K562 (cell line): Measurements from ENCODE around the gene SLC26A11.

Source experiments
- BRCA1 ChIP-seq, 2 experiments: fragments of 450-650 bp in 1 of 2; sonication (generic) in 1 of 2; formaldehyde crosslinking in 1 of 2; IDR thresholded peaks; 2 replicates each; pipeline versions ENCODE4 v1.5.0 to v1.6.1; 2017 to 2020; ENCODE audit warnings: mild to moderate bottlenecking in 1 of 2, missing genetic modification reagents in 1 of 2
- CBFB ChIP-seq: sonication (generic); formaldehyde crosslinking; IDR thresholded peaks from 2 replicates; pipeline ENCODE4 v1.4.0; 2020; ENCODE audit warnings: mild to moderate bottlenecking, missing genetic modification reagents
- CREM ChIP-seq: IDR thresholded peaks from 2 replicates; pipeline ENCODE4 v1.6.1; 2014; ENCODE audit warnings: antibody characterized with exemption, low read depth
- DEAF1 ChIP-seq: fragments of 450-650 bp; formaldehyde crosslinking; IDR thresholded peaks from 2 replicates; pipeline ENCODE4 v1.4.0; 2020; ENCODE audit warnings: mild to moderate bottlenecking, moderate library complexity
- PHF20 ChIP-seq: fragments of 450-650 bp; IDR thresholded peaks from 2 replicates; pipeline ENCODE4 v1.6.1; 2018; ENCODE audit not compliant: partially characterized antibody
- USF2 ChIP-seq: sonication (generic); formaldehyde crosslinking; IDR thresholded peaks from 2 replicates; pipeline ENCODE4 v1.5.0; 2020; ENCODE audit warnings: missing genetic modification reagents
- TF ChIP-seq, protein P1 (sequence below): fragments of 450-650 bp; IDR thresholded peaks from 2 replicates; pipeline ENCODE4 v1.6.1; 2016; ENCODE audit warnings: borderline replicate concordance

DNA sequence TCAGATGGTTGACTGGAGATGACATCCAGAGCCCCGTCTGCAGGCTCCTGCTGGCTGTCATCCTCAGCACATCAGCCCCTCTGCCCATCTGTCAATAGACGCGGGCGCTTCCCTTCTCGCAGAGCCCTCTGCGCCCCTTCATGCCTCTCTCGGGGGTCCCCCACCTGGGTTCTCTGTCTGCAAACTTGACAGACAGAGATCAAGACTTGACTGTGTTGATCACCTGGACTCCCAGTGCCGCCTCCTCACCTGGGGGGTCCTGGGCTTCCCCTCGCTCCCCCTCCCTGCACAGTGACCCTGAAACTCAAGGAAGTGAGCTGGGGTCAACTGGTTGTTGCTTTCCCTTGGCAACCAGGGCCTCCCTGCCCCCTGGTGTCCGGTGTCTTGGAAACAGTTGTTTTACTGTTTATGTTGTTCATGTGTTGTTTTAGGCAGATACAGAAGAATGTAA is 72.3 kb downstream of the SLC26A11 start:
- no peak for TF ChIP-seq USF2 (CRISPR knock-in tag)
- TF ChIP-seq DEAF1 (CRISPR knock-in tag), result no peak
- no peak for TF ChIP-seq BRCA1 (IDR thresholded peaks at IDR 0.05)
- no peak for TF ChIP-seq BRCA1 (CRISPR knock-in tag; IDR thresholded peaks at IDR 0.05)
- no peak for TF ChIP-seq CREM
- no peak for TF ChIP-seq CBFB (CRISPR knock-in tag)
- no peak for TF ChIP-seq PHF20
- TF ChIP-seq, protein P1, sequence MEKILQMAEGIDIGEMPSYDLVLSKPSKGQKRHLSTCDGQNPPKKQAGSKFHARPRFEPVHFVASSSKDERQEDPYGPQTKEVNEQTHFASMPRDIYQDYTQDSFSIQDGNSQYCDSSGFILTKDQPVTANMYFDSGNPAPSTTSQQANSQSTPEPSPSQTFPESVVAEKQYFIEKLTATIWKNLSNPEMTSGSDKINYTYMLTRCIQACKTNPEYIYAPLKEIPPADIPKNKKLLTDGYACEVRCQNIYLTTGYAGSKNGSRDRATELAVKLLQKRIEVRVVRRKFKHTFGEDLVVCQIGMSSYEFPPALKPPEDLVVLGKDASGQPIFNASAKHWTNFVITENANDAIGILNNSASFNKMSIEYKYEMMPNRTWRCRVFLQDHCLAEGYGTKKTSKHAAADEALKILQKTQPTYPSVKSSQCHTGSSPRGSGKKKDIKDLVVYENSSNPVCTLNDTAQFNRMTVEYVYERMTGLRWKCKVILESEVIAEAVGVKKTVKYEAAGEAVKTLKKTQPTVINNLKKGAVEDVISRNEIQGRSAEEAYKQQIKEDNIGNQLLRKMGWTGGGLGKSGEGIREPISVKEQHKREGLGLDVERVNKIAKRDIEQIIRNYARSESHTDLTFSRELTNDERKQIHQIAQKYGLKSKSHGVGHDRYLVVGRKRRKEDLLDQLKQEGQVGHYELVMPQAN, result no peak
